IMR-90 (cell line): ENCODE data around the gene OOSP1. TPM values are rescaled to one million over a fixed set of nuclear protein-coding genes. Genes with fewer than 3 reads are reported as not detected.

Source experiments
- ATAC-seq: fragments of 200-7000 bp; cut with Tn5 transposase; 2 replicates; pipeline ENCODE4 v1.9.1; 2020; ENCODE audit warnings: low read depth, mild to moderate bottlenecking, moderate library complexity
- BruUV-seq: library from RNA; stranded (reverse); fragments of 400-500 nt; replicated peaks from 2 replicates; lab custom pipeline; 2021; lab: Mats Ljungman, UMichigan
- CTCF ChIA-PET: fragments of 300-600 bp; formaldehyde crosslinking; extraction: SDS; loops from one replicate; lab custom pipeline; 2021; ENCODE audit warnings: antibody characterized with exemption; lab: Yijun Ruan, JAX
- POLR2A ChIA-PET: fragments of 300-600 bp; sonication (Branson Sonifier 250); formaldehyde crosslinking; loops from one replicate; lab custom pipeline; 2022; ENCODE audit warnings: antibody characterized with exemption; ENCODE audit not compliant: unreplicated experiment; lab: Charles Lee
- DNase-seq: peaks from one replicate; pipeline ENCODE4 v3.0.0; 2013
- H2AFZ ChIP-seq: replicated peaks from 2 replicates; pipeline ENCODE3; 2013; ENCODE audit warnings: low read length, mild to moderate bottlenecking; ENCODE audit not compliant: poor library complexity
- H2AK5ac ChIP-seq: 2 replicates; pipeline ENCODE4 v1.6.1; 2013; ENCODE audit warnings: low read depth, low read length, inconsistent platforms
- H2AK9ac ChIP-seq: replicated peaks from 2 replicates; pipeline ENCODE3; 2013; ENCODE audit warnings: mild to moderate bottlenecking, low read depth, low read length, moderate library complexity; ENCODE audit not compliant: poor library complexity
- H2BK120ac ChIP-seq: 2 replicates; pipeline ENCODE4 v1.6.1; 2013; ENCODE audit warnings: low read depth, low read length, inconsistent platforms
- H2BK15ac ChIP-seq: 3 replicates; pipeline ENCODE4 v1.6.1; 2013; ENCODE audit warnings: low read depth, low read length, inconsistent platforms
- H2BK20ac ChIP-seq: 2 replicates; pipeline ENCODE4 v1.6.1; 2013; ENCODE audit warnings: low read depth, mild to moderate bottlenecking, inconsistent platforms, low read length, moderate library complexity
- H2BK5ac ChIP-seq: 2 replicates; pipeline ENCODE4 v1.6.1; 2013; ENCODE audit warnings: mild to moderate bottlenecking, low read depth, low read length, inconsistent platforms; ENCODE audit not compliant: poor library complexity, severe bottlenecking
- H3K14ac ChIP-seq: replicated peaks from 2 replicates; pipeline ENCODE4 v1.6.1; 2013; ENCODE audit warnings: low read depth, low read length, inconsistent platforms
- H3K18ac ChIP-seq: 2 replicates; pipeline ENCODE4 v1.6.1; 2013; ENCODE audit warnings: low read depth, low read length, control low read depth
- H3K23ac ChIP-seq: 2 replicates; pipeline ENCODE4 v1.6.1; 2013; ENCODE audit warnings: low read depth, low read length, inconsistent platforms
- H3K27ac ChIP-seq: 2 replicates; pipeline ENCODE4 v1.5.1; 2013; ENCODE audit warnings: mild to moderate bottlenecking, control low read depth, low read length; ENCODE audit not compliant: insufficient read depth
- H3K27me3 ChIP-seq: 2 replicates; pipeline ENCODE4 v1.6.1; 2013; ENCODE audit warnings: low read length; ENCODE audit not compliant: control insufficient read depth, insufficient read depth
- H3K36me3 ChIP-seq: 2 replicates; pipeline ENCODE4 v1.6.1; 2013; ENCODE audit warnings: low read length, mixed read lengths; ENCODE audit not compliant: control insufficient read depth, insufficient read depth
- H3K4ac ChIP-seq: 2 replicates; pipeline ENCODE4 v1.6.1; 2013; ENCODE audit warnings: low read depth, low read length, inconsistent platforms
- H3K4me1 ChIP-seq: 2 replicates; pipeline ENCODE4 v1.6.1; 2013; ENCODE audit warnings: low read length, mixed read lengths; ENCODE audit not compliant: control insufficient read depth, insufficient read depth
- H3K4me2 ChIP-seq: 2 replicates; pipeline ENCODE4 v1.6.1; 2013; ENCODE audit warnings: low read depth, mild to moderate bottlenecking, control low read depth, low read length, moderate library complexity
- H3K4me3 ChIP-seq: 2 replicates; pipeline ENCODE4 v1.5.1; 2013; ENCODE audit warnings: low read depth, mild to moderate bottlenecking, control low read depth, low read length, moderate library complexity; ENCODE audit not compliant: insufficient read depth
- H3K56ac ChIP-seq: 2 replicates; pipeline ENCODE4 v1.6.1; 2013; ENCODE audit warnings: low read length, inconsistent platforms; ENCODE audit not compliant: insufficient read depth; ENCODE audit errors: extremely low read depth
- H3K79me1 ChIP-seq, 2 experiments: 2 replicates each; pipeline ENCODE4 v1.6.1; 2013; ENCODE audit warnings: low read length in 2 of 2, inconsistent platforms in 1 of 2, low read depth in 1 of 2
- H3K9ac ChIP-seq: 2 replicates; pipeline ENCODE4 v1.6.1; 2013; ENCODE audit warnings: low read depth, low read length, control low read depth
- H3K9me1 ChIP-seq: 2 replicates; pipeline ENCODE4 v1.6.1; 2013; ENCODE audit warnings: low read length, inconsistent platforms; ENCODE audit not compliant: insufficient read depth
- H3K9me3 ChIP-seq: 2 replicates; pipeline ENCODE4 v1.6.1; 2013; ENCODE audit warnings: low read length; ENCODE audit not compliant: control insufficient read depth, insufficient read depth
- H4K20me1 ChIP-seq: 2 replicates; pipeline ENCODE4 v1.6.1; 2013; ENCODE audit warnings: low read length, inconsistent platforms; ENCODE audit not compliant: insufficient read depth
- H4K5ac ChIP-seq: 2 replicates; pipeline ENCODE4 v1.6.1; 2013; ENCODE audit warnings: mild to moderate bottlenecking, low read depth, low read length, control low read depth
- H4K8ac ChIP-seq, 2 experiments: 2 replicates each; pipeline ENCODE4 v1.6.1; 2013; ENCODE audit warnings: low read depth in 2 of 2, low read length in 2 of 2, control low read depth in 1 of 2, inconsistent platforms in 1 of 2
- H4K91ac ChIP-seq: 2 replicates; pipeline ENCODE4 v1.6.1; 2013; ENCODE audit warnings: low read depth, low read length, inconsistent platforms; ENCODE audit not compliant: insufficient read depth
- CEBPB ChIP-seq: IDR thresholded peaks from 2 replicates; pipeline ENCODE4 v1.6.1; 2012; ENCODE audit warnings: low read depth, low read length, improper control_type of control experiment
- MAFK ChIP-seq: IDR thresholded peaks from 2 replicates; pipeline ENCODE4 v1.6.1; 2012; ENCODE audit warnings: low read depth, low read length, improper control_type of control experiment
- MXI1 ChIP-seq: IDR thresholded peaks from 2 replicates; pipeline ENCODE4 v1.6.1; 2012; ENCODE audit warnings: low read depth, mild to moderate bottlenecking, low read length, moderate library complexity, borderline replicate concordance
- NFE2L2 ChIP-seq: fragments of 150-350 bp; IDR thresholded peaks from 2 replicates; pipeline ENCODE4 v1.6.1; 2016; ENCODE audit warnings: low read depth, mild to moderate bottlenecking, low read length
- POLR2A ChIP-seq: IDR thresholded peaks from 2 replicates; pipeline ENCODE4 v1.6.1; 2012; ENCODE audit warnings: mild to moderate bottlenecking, low read depth, low read length
- RAD21 ChIP-seq: IDR thresholded peaks from 2 replicates; pipeline ENCODE4 v1.6.1; 2012; ENCODE audit warnings: low read length, improper control_type of control experiment
- RFX5 ChIP-seq: IDR thresholded peaks from 2 replicates; pipeline ENCODE4 v1.8.0; 2012; ENCODE audit warnings: low read depth, mild to moderate bottlenecking, low read length, moderate library complexity
- WGBS, 2 experiments: methylation state at CpG; one replicate each; pipeline versions ENCODE4 v1.1.5 to v1.1.7; 2013; ENCODE audit warnings: missing lambda C conversion rate in 2 of 2; ENCODE audit not compliant: insufficient read length in 1 of 2; ENCODE audit errors: extremely low coverage in 2 of 2; 5-methylcytosine and 5-hydroxymethylcytosine counted together
- dilution Hi-C: fragments of 300-500 bp; cut with HindIII; formaldehyde crosslinking; loops from one replicate; pipeline ENCODE4 v1.14.3; 2018; ENCODE audit warnings: low sequenced_read_pairs; ENCODE audit not compliant: unreplicated experiment
- in situ Hi-C: fragments of 300-500 bp; cut with MboI; formaldehyde crosslinking; loops from 3 replicates; pipeline ENCODE4 v1.14.3; 2019; ENCODE audit warnings: low sequenced_read_pairs, inconsistent platforms, mixed read lengths
- intact Hi-C: fragments of 100-400 bp; cut with micrococcal nuclease; formaldehyde crosslinking; loops from 2 replicates; pipeline ENCODE4 v1.10.0; 2022
- polyA plus RNA-seq, 3 experiments: library from polyadenylated mRNA; depleted of rRNA; stranded (reverse); fragments of >200 nt; gene quantifications; 2 replicates each; pipeline ENCODE4 v1.2.3, GENCODE V29; 2012; ENCODE audit warnings: low replicate concordance in 1 of 3
- total RNA-seq: library from RNA; depleted of rRNA; stranded (reverse); fragments of >200 nt; gene quantifications from 2 replicates; pipeline ENCODE4 v1.2.3, GENCODE V29; 2012

Gene OOSP1
- total and polyA plus RNA-seq, 2 of the 4 experiments (the other 2 are of a cell fraction): not detected

GRCh38 chr11:59899532-59899931, 38.7 kb upstream of the OOSP1 start:
- H3K56ac ChIP-seq: no peak overlapping the region
- H4K5ac ChIP-seq: no peak overlapping the region
- no CpG with 5 or more reads among the region's 11 CpGs for WGBS, 2 experiments
- H4K20me1 ChIP-seq: no peaks in the 10 kb centered on the region
- ChIA-PET POLR2A (no interaction called here), CTCF (no interaction called here)
- H3K9me1 ChIP-seq: no peaks in the 10 kb centered on the region
- H3K14ac ChIP-seq: no peak overlapping the region
- no peaks in the 10 kb centered on the region; the same call in 1 of the 2 replicates for H3K9me3 ChIP-seq
- no peaks in the 10 kb centered on the region for H3K79me1 ChIP-seq
- in situ Hi-C loops (no loop called here), intact Hi-C loops (no loop called here), dilution Hi-C loops (no loop called here)
- H2AK5ac ChIP-seq: no peak overlapping the region
- no peak overlapping the region for H4K91ac ChIP-seq
- no peaks in the 10 kb centered on the region for H3K27me3 ChIP-seq
- no peak for TF ChIP-seq CEBPB
- no peak for TF ChIP-seq POLR2A
- no peak for TF ChIP-seq NFE2L2
- TF ChIP-seq MAFK: no peak
- TF ChIP-seq RFX5: no peak
- no peak for TF ChIP-seq MXI1
- no peak for TF ChIP-seq RAD21
- no peak overlapping the region for H2BK120ac ChIP-seq
- DNase-seq (no peak), ATAC-seq (no peak)
- no peak overlapping the region for H2BK20ac ChIP-seq
- no peak overlapping the region for H2AK9ac ChIP-seq
- H3K4me3 ChIP-seq: no peak overlapping the region
- BruUV-seq: no TSS peak
- no peak overlapping the region for H3K9ac ChIP-seq
- H2AFZ ChIP-seq: no peak overlapping the region
- no peak overlapping the region for H3K4ac ChIP-seq
- H3K23ac ChIP-seq: no peak overlapping the region
- H3K27ac ChIP-seq: no peak overlapping the region
- no peak overlapping the region for H4K8ac ChIP-seq
- H3K36me3 ChIP-seq: no peaks in the 10 kb centered on the region
- H3K18ac ChIP-seq: no peak overlapping the region
- no peak overlapping the region for H2BK5ac ChIP-seq
- no peak overlapping the region for H2BK15ac ChIP-seq
- H3K4me2 ChIP-seq: no peak overlapping the region
- no peaks in the 10 kb centered on the region for H3K4me1 ChIP-seq
